Kidney (tissue), 14 donors: ENCODE results near the gene PAX7. TPM values are rescaled to one million over a fixed set of nuclear protein-coding genes. Genes with fewer than 3 reads are reported as not detected.
A peak's percentile ranks its signal among the peaks of the same experiment; 100 is the strongest.

Experiments
- DNase-seq, 5 donors: peaks; one replicate each; pipeline ENCODE4 v3.0.0-alpha.2; 2013 to 2020
- FAIRE-seq: peaks from 2 replicates; lab custom pipeline; 2012; peaks lifted over from hg19 to GRCh38; lab: Jason Lieb, UNC
- H3K27ac ChIP-seq, 2 donors: one replicate each; pipeline ENCODE4 v1.7.0; 2013; ENCODE audit warnings: low read depth in 2 of 2, low read length in 2 of 2, inconsistent platforms in 1 of 2
- H3K27me3 ChIP-seq: one replicate; pipeline ENCODE4 v1.7.1; 2013; ENCODE audit warnings: low read length, inconsistent platforms; ENCODE audit not compliant: control insufficient read depth, insufficient read depth
- H3K36me3 ChIP-seq, 3 donors: one replicate each; pipeline versions ENCODE4 v1.7.0 to v1.7.1; 2013; ENCODE audit warnings: low read length in 3 of 3, control low read depth in 1 of 3, inconsistent platforms in 1 of 3; ENCODE audit not compliant: insufficient read depth in 3 of 3, control insufficient read depth in 2 of 3
- H3K4me1 ChIP-seq, 3 donors: one replicate each; pipeline versions ENCODE4 v1.7.0 to v1.7.1; 2013; ENCODE audit warnings: low read length in 3 of 3, inconsistent platforms in 1 of 3, low read depth in 1 of 3; ENCODE audit not compliant: control insufficient read depth in 2 of 3, insufficient read depth in 2 of 3
- H3K4me3 ChIP-seq, 3 donors: one replicate each; pipeline versions ENCODE4 v1.7.0 to v1.8.1; 2013; ENCODE audit warnings: low read length in 3 of 3, control low read depth in 1 of 3, inconsistent platforms in 1 of 3
- H3K9ac ChIP-seq, 3 donors: one replicate each; pipeline versions ENCODE4 v1.7.0 to v1.7.1; 2013; ENCODE audit warnings: low read length in 3 of 3, control low read depth in 1 of 3, inconsistent platforms in 1 of 3
- H3K9me3 ChIP-seq, 3 donors: one replicate each; pipeline versions ENCODE4 v1.7.0 to v1.7.1; 2013; ENCODE audit warnings: low read length in 3 of 3, control low read depth in 1 of 3, inconsistent platforms in 1 of 3; ENCODE audit not compliant: control insufficient read depth in 2 of 3, insufficient read depth in 1 of 3
- intact Hi-C: fragments of 100-400 bp; cut with DNase I; formaldehyde crosslinking; loops from one replicate; pipeline ENCODE4 v1.11.1; 2022
- polyA plus RNA-seq: library from polyadenylated mRNA; stranded (reverse); fragments of 350-450 nt; fragmentation: Illumina TruSeq; extraction: RNeasy Lipid Tissue Mini Kit (QIAGEN cat#74804); gene quantifications from one replicate; pipeline ENCODE4 v1.2.3, GENCODE V29; 2014; ENCODE audit warnings: low read depth, low replicate concordance; ENCODE audit not compliant: insufficient read depth
- total RNA-seq: library from RNA; stranded (reverse); fragmentation: NEBNext Ultra II Directional; extraction: Animal tissue kit (Norgen Biotek cat#: 25700); gene quantifications from one replicate; pipeline ENCODE4 v1.2.1, GENCODE V29; 2021
- TF ChIP-seq, protein P1 (sequence below): IDR thresholded peaks from 3 replicates; pipeline ENCODE4 v1.5.1; 2012; ENCODE audit warnings: mild to moderate bottlenecking, moderate library complexity, borderline replicate concordance; ENCODE audit not compliant: insufficient read depth; ENCODE audit errors: extremely low read depth
- donor health status: control.
- donor health status: control.
- donor health status: control.
- donor health status: control.
- donor health status: control.
- donor health status: DM: yes; HTN: yes; CAD: no.
- donor health status: Normal renal cell carcinoma (clear cell type).

PAX7 gene
- total and polyA plus RNA-seq, 2 donors from 2014 or later, result not detected

DNA sequence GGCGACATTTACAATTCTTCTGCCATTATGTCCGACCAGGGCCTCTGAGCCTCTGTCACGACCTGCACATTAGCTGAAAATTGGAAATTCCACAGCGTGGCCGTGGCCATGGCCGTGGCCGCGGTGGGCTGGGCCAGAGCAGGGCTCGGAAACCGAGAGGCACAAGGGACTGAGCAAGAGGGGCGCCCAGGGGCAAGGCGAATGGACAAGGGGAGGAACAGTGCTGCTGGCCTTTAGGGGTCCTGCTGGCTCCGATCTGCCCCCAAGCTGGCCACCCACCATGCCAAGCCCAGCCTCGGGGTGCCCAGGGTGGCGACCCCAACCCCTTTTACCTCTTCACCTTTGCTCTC is 153.8 kb downstream of the PAX7 start:
- Histone ChIP-seq H3K27me3 (peaks cover 3% of the 10 kb centered on the region), H3K27ac (no peak overlapping the region), H3K4me1 (no peaks in the 10 kb centered on the region), H3K9me3 (no peaks in the 10 kb centered on the region), H3K36me3 (no peaks in the 10 kb centered on the region), H3K9ac (no peak overlapping the region), H3K4me3 (peak overlapping the region in 1 of 3 donors; percentile 21)
- no peak for FAIRE-seq
- intact Hi-C loops, result no loop called here
- DNase-seq, result no peak
- TF ChIP-seq, protein P1, sequence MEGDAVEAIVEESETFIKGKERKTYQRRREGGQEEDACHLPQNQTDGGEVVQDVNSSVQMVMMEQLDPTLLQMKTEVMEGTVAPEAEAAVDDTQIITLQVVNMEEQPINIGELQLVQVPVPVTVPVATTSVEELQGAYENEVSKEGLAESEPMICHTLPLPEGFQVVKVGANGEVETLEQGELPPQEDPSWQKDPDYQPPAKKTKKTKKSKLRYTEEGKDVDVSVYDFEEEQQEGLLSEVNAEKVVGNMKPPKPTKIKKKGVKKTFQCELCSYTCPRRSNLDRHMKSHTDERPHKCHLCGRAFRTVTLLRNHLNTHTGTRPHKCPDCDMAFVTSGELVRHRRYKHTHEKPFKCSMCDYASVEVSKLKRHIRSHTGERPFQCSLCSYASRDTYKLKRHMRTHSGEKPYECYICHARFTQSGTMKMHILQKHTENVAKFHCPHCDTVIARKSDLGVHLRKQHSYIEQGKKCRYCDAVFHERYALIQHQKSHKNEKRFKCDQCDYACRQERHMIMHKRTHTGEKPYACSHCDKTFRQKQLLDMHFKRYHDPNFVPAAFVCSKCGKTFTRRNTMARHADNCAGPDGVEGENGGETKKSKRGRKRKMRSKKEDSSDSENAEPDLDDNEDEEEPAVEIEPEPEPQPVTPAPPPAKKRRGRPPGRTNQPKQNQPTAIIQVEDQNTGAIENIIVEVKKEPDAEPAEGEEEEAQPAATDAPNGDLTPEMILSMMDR, result no peak

DNA sequence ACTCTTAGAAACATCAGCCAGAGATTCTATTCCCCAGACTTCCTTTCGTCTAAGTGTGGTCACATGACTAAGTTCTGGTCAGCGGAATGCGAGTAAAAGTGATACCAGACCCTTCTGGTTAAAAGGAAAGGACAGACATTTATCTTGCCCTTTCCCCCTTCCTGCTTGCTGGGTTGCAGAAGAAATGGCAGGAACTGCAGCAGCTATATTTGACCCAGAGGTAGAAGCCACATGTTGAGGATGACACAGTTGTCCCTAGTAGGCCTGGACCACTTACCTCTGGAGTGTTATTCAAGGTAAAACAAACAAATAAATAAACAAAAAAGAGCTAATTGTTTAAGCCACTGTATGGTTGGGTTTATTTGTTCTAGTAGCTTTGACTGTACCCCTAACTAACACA is 155.5 kb downstream of the PAX7 start:
- Histone ChIP-seq H3K27me3 (peaks cover 3% of the 10 kb centered on the region), H3K9me3 (no peaks in the 10 kb centered on the region), H3K36me3 (no peaks in the 10 kb centered on the region), H3K4me1 (no peaks in the 10 kb centered on the region), H3K27ac (no peak overlapping the region), H3K9ac (no peak overlapping the region), H3K4me3 (no peak overlapping the region)
- DNase-seq (no peak), FAIRE-seq (no peak)
- intact Hi-C loops, result no loop called here
- TF ChIP-seq, protein P1, result no peak

DNA sequence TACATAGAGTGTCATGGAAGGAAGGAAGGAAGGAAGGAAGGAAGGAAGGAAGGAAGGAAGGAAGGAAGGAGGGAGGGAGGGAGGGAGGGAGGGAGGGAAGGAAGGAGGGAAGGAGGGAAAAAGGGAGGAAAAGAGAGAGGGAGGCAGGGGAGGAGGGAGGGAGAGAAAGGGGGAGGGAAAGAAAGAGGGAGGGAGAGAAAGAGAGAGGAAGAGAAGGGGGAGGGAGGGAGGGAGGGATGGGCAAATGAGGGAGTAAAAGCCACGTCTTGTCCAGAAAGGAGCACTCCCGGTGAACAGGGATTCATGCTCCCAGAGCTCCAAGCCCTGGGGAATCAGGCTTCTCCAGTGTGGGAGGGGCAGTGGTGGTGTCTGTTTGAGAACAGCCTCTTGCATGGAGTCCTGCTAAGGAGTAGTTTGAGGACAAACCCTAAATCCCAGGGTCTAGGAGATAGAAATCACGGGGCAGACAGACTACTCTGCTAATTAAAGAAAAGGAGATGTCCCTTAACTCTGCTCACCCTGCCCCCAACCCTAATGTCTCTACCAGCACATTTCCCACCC is 157.3 kb downstream of the PAX7 start:
- intact Hi-C loops, result no loop called here
- no peak overlapping the region for H3K4me3 ChIP-seq
- DNase-seq (no peak), FAIRE-seq (no peak)
- H3K9me3 ChIP-seq, result peaks cover 0 to 6% (median 0%) of the 10 kb centered on the region in 3 donors
- H3K9ac ChIP-seq, result no peak overlapping the region
- no peaks in the 10 kb centered on the region for H3K36me3 ChIP-seq
- H3K27ac ChIP-seq, result no peak overlapping the region
- TF ChIP-seq, protein P1, result no peak
- H3K4me1 ChIP-seq, result no peaks in the 10 kb centered on the region
- peaks cover 3% of the 10 kb centered on the region for H3K27me3 ChIP-seq

DNA sequence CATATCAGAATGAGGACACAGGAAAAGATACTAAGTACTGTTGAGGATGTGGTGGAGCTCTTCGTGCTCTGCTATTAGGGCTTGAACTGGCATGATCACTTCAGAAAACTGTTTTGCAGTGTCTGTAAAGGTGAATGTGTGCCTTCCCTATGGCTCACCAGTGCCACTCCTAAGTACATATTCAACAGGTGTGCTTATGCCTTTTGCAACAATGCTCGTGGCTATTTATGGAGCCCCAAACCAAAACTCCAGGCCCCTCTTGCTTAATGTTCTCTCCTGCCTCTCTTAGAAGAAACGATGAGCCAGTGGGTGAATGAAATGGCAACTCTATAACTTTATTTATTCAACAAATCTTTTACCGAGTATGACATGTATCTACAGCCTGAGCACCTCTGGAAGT is 158.6 kb downstream of the PAX7 start:
- H3K4me1 ChIP-seq, result no peaks in the 10 kb centered on the region
- no peak overlapping the region for H3K4me3 ChIP-seq
- intact Hi-C loops, result no loop called here
- FAIRE-seq (no peak), DNase-seq (no peak)
- TF ChIP-seq, protein P1, result no peak
- no peak overlapping the region for H3K27ac ChIP-seq
- H3K27me3 ChIP-seq, result no peaks in the 10 kb centered on the region
- peaks cover 0 to 6% (median 0%) of the 10 kb centered on the region in 3 donors for H3K9me3 ChIP-seq
- H3K36me3 ChIP-seq, result no peaks in the 10 kb centered on the region
- no peak overlapping the region for H3K9ac ChIP-seq
